ENCODE results near the gene TPBGL.
A peak's percentile ranks its signal among the peaks of the same experiment; 100 is the strongest.

TPBGL gene

GRCh38 chr11:75240311-75241035, at the start of gene TPBGL:
Gene TPBGL, plus strand, starts transcription at chr11:75240774. Its CDS starts 276 bp downstream, at chr11:75241050.
- DNase-seq, result peak; percentile 4

GRCh38 chr11:75191330-75191717, 49.2 kb upstream of the TPBGL start:
- no peak for DNase-seq

DNA sequence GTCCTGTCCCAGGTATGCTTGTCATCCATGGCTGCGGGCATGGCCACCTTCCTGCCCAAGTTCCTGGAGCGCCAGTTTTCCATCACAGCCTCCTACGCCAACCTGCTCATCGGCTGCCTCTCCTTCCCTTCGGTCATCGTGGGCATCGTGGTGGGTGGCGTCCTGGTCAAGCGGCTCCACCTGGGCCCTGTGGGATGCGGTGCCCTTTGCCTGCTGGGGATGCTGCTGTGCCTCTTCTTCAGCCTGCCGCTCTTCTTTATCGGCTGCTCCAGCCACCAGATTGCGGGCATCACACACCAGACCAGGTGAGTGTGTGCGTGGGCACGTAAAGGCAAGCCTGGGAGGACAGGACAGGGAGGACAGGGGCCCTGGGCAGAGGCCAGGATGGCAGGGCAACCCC, 47.3 kb upstream of the TPBGL start:
- DNase-seq, result no peak

- DNase-seq, result no peak
Observed at GRCh38 chr11:75193711-75194110, 46.9 kb upstream of the TPBGL start.

- no peak for DNase-seq
Observed at GRCh38 chr11:75194147-75194546, 46.4 kb upstream of the TPBGL start.

DNA sequence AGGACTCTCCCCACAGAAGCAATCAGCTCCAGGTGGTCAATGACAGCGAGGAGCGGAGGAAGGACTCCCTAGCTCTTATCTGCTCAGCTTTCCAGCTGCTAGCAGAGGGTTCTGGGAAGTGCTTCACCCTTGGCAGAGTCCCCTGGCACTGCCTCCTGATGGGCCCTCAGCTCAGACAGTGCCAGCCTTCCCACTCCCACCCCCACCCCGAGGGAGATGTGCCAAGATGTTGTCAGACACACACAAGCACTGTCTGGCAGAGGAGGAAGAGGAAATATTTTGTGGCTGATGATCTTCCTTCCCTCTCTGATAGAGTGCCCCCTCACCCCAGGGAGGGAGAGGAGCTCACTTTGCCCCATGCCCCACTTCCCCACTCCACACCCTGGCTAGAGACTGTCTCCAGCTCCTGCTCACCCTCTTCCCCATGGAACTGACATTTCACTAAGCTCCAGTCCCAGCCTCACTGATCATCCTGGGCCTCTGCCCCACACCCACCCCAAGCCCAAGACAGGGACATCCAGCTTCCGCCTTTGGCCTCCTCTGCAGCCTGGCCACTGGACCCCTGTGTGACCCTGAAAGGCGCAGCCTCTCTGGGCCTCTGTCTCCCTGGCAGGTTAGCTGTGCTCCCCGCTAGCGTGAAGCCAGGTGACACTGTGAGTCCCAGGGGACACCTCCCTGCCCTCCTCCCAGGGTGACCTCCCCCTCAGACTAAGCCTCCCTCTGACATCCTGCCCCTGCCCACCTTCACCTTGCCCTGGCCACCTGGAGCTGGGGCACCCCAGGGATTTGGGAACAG, 45.2 kb upstream of the TPBGL start:
- no peak for DNase-seq

- no peak for DNase-seq
Observed at GRCh38 chr11:75196426-75196825, 44.1 kb upstream of the TPBGL start.

DNA sequence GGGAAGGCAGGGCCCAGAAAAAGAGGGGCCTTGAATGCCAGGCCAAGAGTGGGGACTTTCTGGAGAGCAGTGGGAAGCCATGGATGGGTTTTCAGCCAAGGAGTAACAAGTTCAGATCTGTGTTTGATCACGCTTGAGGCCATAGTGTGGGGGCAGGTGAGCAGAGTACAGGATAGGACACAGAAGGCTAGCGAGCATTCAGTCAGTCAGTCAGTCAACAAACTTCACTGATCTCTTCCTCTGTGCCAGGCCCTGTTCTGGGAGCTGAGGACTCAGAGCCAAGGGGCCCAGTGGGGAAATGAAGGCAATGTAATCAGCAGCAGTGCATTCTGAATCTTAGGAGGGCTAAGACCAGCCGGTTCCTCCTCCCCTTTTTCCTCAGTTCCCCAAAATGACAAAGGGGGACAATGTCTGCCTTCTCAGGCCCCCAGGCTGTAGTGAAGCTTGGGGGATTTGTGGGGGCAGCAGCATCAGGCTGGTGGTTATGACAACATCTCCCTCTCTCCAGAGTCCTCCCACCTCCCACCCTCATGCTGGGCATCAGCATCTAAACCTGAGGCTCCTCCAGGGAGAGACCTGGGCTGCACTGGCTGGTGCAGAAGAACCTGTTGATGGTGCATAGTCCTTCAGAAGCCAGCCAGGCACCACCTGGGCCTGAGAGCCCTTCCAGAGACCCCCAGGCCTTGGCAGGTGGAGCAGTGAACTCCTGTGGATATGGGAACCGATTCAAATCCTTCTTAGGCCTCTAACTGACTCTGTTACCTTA, 42.9 kb upstream of the TPBGL start:
- DNase-seq, result no peak

GRCh38 chr11:75198278-75198973, 42.1 kb upstream of the TPBGL start:
- no peak for DNase-seq

GRCh38 chr11:75199412-75199955, 41.1 kb upstream of the TPBGL start:
- DNase-seq, result no peak

DNA sequence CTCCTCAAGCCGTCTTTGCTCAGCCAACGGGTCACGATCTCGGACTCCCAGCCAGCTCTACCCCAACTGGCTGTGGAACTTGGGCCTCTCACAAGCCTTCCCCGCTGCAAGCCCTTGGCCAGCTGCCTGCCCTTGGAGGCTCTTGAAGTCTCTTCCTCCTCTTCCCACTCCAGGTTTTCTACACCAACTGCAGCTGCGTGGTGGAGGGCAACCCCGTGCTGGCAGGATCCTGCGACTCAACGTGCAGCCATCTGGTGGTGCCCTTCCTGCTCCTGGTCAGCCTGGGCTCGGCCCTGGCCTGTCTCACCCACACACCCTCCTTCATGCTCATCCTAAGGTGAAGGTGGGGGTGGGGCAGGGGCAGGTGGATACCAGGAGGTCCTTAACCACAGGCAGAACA, 40.5 kb upstream of the TPBGL start:
- DNase-seq, result no peak

DNA sequence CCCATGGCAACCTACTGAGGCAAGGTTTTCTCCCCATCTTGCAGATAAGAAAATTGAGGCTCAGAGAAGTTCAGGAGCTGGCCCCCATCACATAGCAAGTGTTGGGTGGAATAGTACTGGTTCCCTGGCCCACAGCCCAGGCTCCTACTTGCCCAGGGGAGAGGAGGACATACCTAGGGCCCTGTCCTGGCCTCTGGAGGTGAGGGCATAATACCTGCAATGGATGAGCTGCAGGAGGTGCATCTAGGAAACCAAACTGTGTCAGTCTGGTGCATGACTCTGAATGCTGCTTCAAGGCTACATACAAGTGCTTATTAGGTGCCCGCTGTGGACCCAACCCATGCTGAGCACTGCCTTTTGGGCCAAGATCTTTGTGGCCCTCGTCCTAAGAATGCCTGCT, 40.0 kb upstream of the TPBGL start:
- no peak for DNase-seq

GRCh38 chr11:75201771-75202170, 38.8 kb upstream of the TPBGL start:
- DNase-seq, result no peak

GRCh38 chr11:75202195-75202594, 38.4 kb upstream of the TPBGL start:
- DNase-seq, result no peak

DNA sequence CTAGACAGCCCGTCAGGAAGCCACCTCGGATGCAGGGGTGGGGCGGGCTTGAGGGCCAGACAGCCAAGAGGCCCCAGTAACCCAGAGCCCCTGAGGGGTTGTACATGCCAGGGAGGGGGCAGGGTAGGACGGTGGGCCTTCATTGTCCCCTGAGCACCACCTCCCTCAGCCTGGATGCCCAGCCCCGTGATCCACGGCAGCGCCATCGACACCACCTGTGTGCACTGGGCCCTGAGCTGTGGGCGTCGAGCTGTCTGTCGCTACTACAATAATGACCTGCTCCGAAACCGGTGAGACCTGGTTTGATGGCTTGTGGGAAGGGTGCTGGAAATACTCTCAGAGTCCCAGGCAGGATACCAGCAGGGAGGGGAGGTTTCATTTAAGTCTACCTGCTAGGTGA, 37.4 kb upstream of the TPBGL start:
- DNase-seq, result no peak

DNA sequence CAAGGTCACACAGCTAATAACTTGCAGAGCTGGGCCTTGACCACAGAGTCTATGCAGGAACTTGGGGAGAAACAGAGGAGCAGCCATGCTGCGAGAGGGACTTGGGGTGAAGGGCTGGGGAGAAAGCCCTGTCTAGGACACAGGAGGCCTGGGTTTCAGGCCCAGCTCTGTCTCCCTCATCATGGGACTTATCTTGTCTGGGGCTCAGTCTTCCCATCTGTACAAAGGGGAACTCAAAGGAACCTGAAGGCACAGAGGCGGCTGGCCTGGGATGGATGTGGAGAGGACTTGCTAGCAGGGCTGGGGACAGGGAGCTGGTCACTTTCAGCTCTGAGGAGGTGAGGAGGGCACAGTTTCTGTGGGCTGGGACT, 36.9 kb upstream of the TPBGL start:
- no peak for DNase-seq

GRCh38 chr11:75204012-75204674, 36.4 kb upstream of the TPBGL start:
- DNase-seq, result no peak

DNA sequence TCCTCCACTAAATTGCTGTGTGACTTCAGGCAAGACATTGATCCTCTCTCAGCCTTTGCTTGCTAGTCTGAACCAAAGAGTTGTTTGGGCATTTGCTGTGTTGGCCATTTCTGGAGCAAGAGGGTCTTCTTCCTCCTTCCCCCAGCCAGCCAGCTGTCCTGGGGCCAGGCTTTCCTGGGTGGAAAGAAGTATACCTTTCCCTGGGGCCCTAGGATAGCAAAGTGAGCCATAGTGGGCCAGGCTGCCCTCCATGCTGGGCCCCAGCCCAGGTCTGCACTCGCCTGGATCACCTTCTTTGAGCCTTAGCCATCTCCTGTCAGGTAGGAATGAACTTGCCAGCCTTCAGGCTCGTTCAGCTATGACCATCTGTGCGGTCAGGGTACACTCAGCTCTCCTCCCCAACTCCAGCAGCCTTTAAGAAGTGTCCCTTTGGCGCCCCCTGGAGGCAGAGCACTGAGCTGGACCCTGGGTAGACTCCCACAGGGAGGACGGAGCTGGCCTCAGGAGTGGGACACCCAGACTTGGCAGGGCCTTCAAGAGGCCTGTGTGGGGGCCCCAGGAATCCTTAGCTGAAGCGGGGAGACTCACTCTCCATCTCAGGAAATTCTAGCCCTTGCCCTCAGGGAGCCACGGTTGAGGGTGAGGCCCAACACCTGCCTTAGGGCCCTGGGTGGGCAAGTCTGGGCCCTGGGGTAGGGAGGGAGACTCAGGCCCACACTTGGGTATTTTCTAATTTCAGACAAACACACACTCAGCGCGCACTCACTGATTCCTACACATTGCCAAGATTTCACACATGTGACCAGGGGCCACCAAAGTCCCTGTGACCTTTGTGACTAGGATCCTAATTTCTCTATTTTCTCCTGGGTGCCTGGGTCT, 35.6 kb upstream of the TPBGL start:
- DNase-seq, result peak; percentile 75

GRCh38 chr11:75205564-75206020, 35.0 kb upstream of the TPBGL start:
- no peak for DNase-seq

- DNase-seq, result no peak
Observed at GRCh38 chr11:75208446-75208845, 32.1 kb upstream of the TPBGL start.

- no peak for DNase-seq
Observed at GRCh38 chr11:75212411-75212810, 28.2 kb upstream of the TPBGL start.
